Measurements from ENCODE around the gene GAD2.

GRCh38 chr10:26172131-26172530 lies 44.4 kb upstream of the GAD2 start:
- no peak for TF ChIP-seq CTCF (conservative IDR thresholded peaks at IDR 0.05 in 1 of 2, IDR thresholded peaks at IDR 0.05 in 1 of 2; ENCODE audit: extremely low read depth in 1 of 2, insufficient read depth in 1 of 2, low read depth in 1 of 2, low read length in 2 of 2)
- TF ChIP-seq EZH2 (IDR thresholded peaks at IDR 0.05; ENCODE audit: borderline replicate concordance, low read length): no peak

Data from mammary epithelial cell (primary cell).